CD4-positive, alpha-beta T cell (primary cell): ENCODE data around the gene DOCK4. TPM values are rescaled to one million over a fixed set of nuclear protein-coding genes. Genes with fewer than 3 reads are reported as not detected.

Experiments used
- ATAC-seq: fragments of 200-7000 bp; cut with Tn5 transposase; one replicate; pipeline ENCODE4 v1.10.0; 2022; ENCODE audit warnings: mild to moderate bottlenecking; ENCODE audit not compliant: poor library complexity
- CTCF ChIA-PET: fragments of 350-600 bp; sonication (Branson Sonifier 250); formaldehyde crosslinking; loops from one replicate; lab custom pipeline; 2021; ENCODE audit warnings: antibody characterized with exemption, inconsistent platforms; lab: Charles Lee
- POLR2A ChIA-PET: fragments of 350-600 bp; sonication (Branson Sonifier 250); formaldehyde crosslinking; loops from one replicate; lab custom pipeline; 2021; ENCODE audit warnings: antibody characterized with exemption, inconsistent platforms; lab: Charles Lee
- DNase-seq, 14 experiments: peaks; one replicate each; pipeline ENCODE4 v3.0.0-alpha.2; 2013 to 2020; ENCODE audit warnings: mixed read lengths in 2 of 14
- H3K27ac ChIP-seq, 2 donors: one replicate each; pipeline versions ENCODE4 v1.5.1 to v1.7.0; 2013; ENCODE audit warnings: low read length in 2 of 2, low read depth in 1 of 2, mild to moderate bottlenecking in 1 of 2
- H3K27me3 ChIP-seq, 2 experiments: 1 replicate in 1 of 2; 2 replicates in 1 of 2; pipeline versions ENCODE4 v1.6.1 to v1.7.0; 2013; ENCODE audit warnings: low read length in 2 of 2, control low read depth in 1 of 2, mild to moderate bottlenecking in 1 of 2, moderate library complexity in 1 of 2; ENCODE audit not compliant: insufficient read depth in 2 of 2, control insufficient read depth in 1 of 2
- H3K36me3 ChIP-seq: one replicate; pipeline ENCODE4 v1.6.1; 2013; ENCODE audit warnings: low read length, control low read depth; ENCODE audit not compliant: insufficient read depth
- H3K4me1 ChIP-seq: one replicate; pipeline ENCODE4 v1.6.1; 2013; ENCODE audit warnings: low read length, control low read depth; ENCODE audit not compliant: insufficient read depth
- H3K4me3 ChIP-seq: one replicate; pipeline ENCODE4 v1.5.1; 2013; ENCODE audit warnings: mild to moderate bottlenecking, low read length, moderate library complexity
- H3K9me3 ChIP-seq, 2 experiments: 1 replicate in 1 of 2; 2 replicates in 1 of 2; pipeline versions ENCODE4 v1.6.1 to v1.7.0; 2013; ENCODE audit warnings: low read length in 2 of 2, mild to moderate bottlenecking in 2 of 2, control low read depth in 1 of 2, moderate library complexity in 1 of 2; ENCODE audit not compliant: control insufficient read depth in 1 of 2, insufficient read depth in 1 of 2
- H3K27ac Mint-ChIP-seq: one replicate; pipeline ENCODE4 v1.8.0; 2020; ENCODE audit warnings: mixed read lengths
- H3K27me3 Mint-ChIP-seq: one replicate; pipeline ENCODE4 v1.8.0; 2021; ENCODE audit warnings: mixed read lengths
- H3K36me3 Mint-ChIP-seq: one replicate; pipeline ENCODE4 v1.8.0; 2021; ENCODE audit warnings: low read depth, mixed read lengths
- H3K4me1 Mint-ChIP-seq: one replicate; pipeline ENCODE4 v1.8.0; 2021; ENCODE audit warnings: low read depth, mixed read lengths
- H3K4me3 Mint-ChIP-seq: one replicate; pipeline ENCODE4 v1.8.0; 2020; ENCODE audit warnings: mild to moderate bottlenecking, mixed read lengths
- H3K9me3 Mint-ChIP-seq: one replicate; pipeline ENCODE4 v1.8.0; 2020; ENCODE audit warnings: mixed read lengths
- CTCF ChIP-seq: fragments of 200-600 bp; IDR thresholded peaks from one replicate; pipeline ENCODE4 v1.8.0; 2022; ENCODE audit warnings: antibody characterized with exemption, mild to moderate bottlenecking
- intact Hi-C, 2 experiments: fragments of 100-400 bp; cut with DNase I in 1 of 2; cut with micrococcal nuclease in 1 of 2; formaldehyde crosslinking; loops; one replicate each; pipeline versions ENCODE4 v1.15.1 to v1.9.0; 2023 to 2025; cut with DNase I, micrococcal nuclease
- total RNA-seq, 174 experiments: library from RNA in 2 of 174; stranded (reverse) in 2 of 174; gene quantifications; one replicate each; pipeline ENCODE4 v1.2.3 and lab custom pipeline; 2021 to 2026

The DOCK4 gene
- total RNA-seq, 2 experiments from 2014 or later: 0.31 to 0.38 TPM

GRCh38 chr7:112156412-112156811 lies 49.8 kb downstream of the DOCK4 start:
- H3K4me3 Mint-ChIP-seq: no peak overlapping the region
- H3K36me3 ChIP-seq: no peaks in the 10 kb centered on the region
- TF ChIP-seq CTCF: no peak
- H3K27ac ChIP-seq: no peak overlapping the region
- ChIA-PET POLR2A (no interaction called here), CTCF (interaction anchor here (1.0 kb wide), 1 partner anchor 16 kb away, joined by 3 read pairs; no protein-coding TSS in a partner anchor)
- peaks cover 0 to 3% of the 10 kb centered on the region in 2 experiments for H3K27me3 ChIP-seq
- no peaks in the 10 kb centered on the region for H3K9me3 Mint-ChIP-seq
- H3K4me1 ChIP-seq: no peaks in the 10 kb centered on the region
- H3K36me3 Mint-ChIP-seq: no peaks in the 10 kb centered on the region
- H3K9me3 ChIP-seq: no peaks in the 10 kb centered on the region
- intact Hi-C loops: no loop called here
- no peak overlapping the region for H3K4me3 ChIP-seq
- no peak overlapping the region for H3K27ac Mint-ChIP-seq
- DNase-seq (no peak), ATAC-seq (no peak)
- no peaks in the 10 kb centered on the region for H3K4me1 Mint-ChIP-seq
- H3K27me3 Mint-ChIP-seq: peaks cover 15% of the 10 kb centered on the region

GRCh38 chr7:112154690-112155089 lies 51.5 kb downstream of the DOCK4 start:
- Histone ChIP-seq H3K27me3 (peaks cover 0 to 7% of the 10 kb centered on the region in 2 experiments), H3K9me3 (no peaks in the 10 kb centered on the region), H3K4me1 (no peaks in the 10 kb centered on the region), H3K27ac (no peak overlapping the region), H3K4me3 (no peak overlapping the region), H3K36me3 (no peaks in the 10 kb centered on the region)
- Mint-ChIP-seq H3K4me1 (no peaks in the 10 kb centered on the region), H3K36me3 (no peaks in the 10 kb centered on the region), H3K27me3 (peaks cover 28% of the 10 kb centered on the region), H3K4me3 (no peak overlapping the region), H3K27ac (no peak overlapping the region), H3K9me3 (no peaks in the 10 kb centered on the region)
- DNase-seq: no peak
- ChIA-PET CTCF (no interaction called here), POLR2A (no interaction called here)
- intact Hi-C loops: no loop called here
- no peak for TF ChIP-seq CTCF
- ATAC-seq: no peak

DNA sequence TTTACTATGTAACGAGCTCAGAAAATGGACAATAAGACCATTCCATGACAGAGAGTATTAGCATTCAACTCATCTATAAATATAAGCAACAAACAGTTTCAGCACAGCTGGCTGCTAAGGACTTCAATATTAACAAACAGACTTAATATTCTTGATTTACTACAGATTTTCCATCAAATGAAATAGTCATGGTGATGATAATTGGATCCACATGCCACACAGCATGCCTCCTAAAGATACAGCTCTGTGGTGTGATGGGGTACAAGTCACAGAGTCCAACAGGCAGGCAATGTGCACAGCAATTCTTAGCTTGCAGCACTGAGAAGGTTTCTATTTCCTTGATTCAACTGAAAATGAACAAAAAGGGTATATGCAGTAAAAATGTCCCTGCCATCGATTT lies 54.0 kb downstream of the DOCK4 start:
- no peak for ATAC-seq
- H3K36me3 ChIP-seq: no peaks in the 10 kb centered on the region
- ChIA-PET CTCF (interaction anchor here (1.1 kb wide), 1 partner anchor 13 kb away, joined by 3 read pairs; no protein-coding TSS in a partner anchor), POLR2A (no interaction called here)
- Mint-ChIP-seq H3K4me1 (no peaks in the 10 kb centered on the region), H3K27me3 (peaks cover 31% of the 10 kb centered on the region), H3K9me3 (no peaks in the 10 kb centered on the region), H3K36me3 (no peaks in the 10 kb centered on the region), H3K27ac (no peak overlapping the region), H3K4me3 (no peak overlapping the region)
- no peaks in the 10 kb centered on the region for H3K4me1 ChIP-seq
- no peak overlapping the region for H3K27ac ChIP-seq
- DNase-seq: no peak
- no peaks in the 10 kb centered on the region for H3K9me3 ChIP-seq
- peaks cover 0 to 5% of the 10 kb centered on the region in 2 experiments for H3K27me3 ChIP-seq
- no peak overlapping the region for H3K4me3 ChIP-seq
- no peak for TF ChIP-seq CTCF
- intact Hi-C loops: no loop called here
